ENCODE measurements around the gene SNAI3.

The SNAI3 gene

DNA sequence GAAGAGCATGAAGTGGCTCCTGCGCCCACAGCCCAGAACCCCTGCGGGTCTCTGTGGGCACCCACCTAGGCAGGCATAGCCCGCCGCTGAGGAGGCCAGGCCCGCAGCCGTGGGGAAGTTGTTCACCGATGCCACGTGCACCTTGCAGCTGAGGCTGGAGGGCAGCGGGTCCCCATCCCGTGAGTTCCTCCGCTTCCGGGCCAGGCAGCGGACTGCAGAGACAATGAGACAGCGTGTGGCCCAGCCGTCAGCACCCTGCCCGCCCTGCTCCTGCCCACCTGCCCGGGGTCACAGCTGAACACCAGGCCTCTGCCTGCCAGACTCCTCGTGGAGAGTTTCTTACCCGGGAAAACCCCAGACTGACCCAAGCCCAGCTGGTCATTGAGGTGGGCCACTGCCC lies 28.9 kb downstream of the SNAI3 start:
- Mint-ChIP-seq H3K9me3 (no peaks in the 10 kb centered on the region), H3K27ac (no peak overlapping the region), H3K4me1 (peaks cover 33% of the 10 kb centered on the region), H3K4me3 (no peak overlapping the region), H3K36me3 (peaks cover 72% of the 10 kb centered on the region)
- ATAC-seq (no peak), DNase-seq (ENCODE audit: low spot score in 2 of 2) (no peak)

DNA sequence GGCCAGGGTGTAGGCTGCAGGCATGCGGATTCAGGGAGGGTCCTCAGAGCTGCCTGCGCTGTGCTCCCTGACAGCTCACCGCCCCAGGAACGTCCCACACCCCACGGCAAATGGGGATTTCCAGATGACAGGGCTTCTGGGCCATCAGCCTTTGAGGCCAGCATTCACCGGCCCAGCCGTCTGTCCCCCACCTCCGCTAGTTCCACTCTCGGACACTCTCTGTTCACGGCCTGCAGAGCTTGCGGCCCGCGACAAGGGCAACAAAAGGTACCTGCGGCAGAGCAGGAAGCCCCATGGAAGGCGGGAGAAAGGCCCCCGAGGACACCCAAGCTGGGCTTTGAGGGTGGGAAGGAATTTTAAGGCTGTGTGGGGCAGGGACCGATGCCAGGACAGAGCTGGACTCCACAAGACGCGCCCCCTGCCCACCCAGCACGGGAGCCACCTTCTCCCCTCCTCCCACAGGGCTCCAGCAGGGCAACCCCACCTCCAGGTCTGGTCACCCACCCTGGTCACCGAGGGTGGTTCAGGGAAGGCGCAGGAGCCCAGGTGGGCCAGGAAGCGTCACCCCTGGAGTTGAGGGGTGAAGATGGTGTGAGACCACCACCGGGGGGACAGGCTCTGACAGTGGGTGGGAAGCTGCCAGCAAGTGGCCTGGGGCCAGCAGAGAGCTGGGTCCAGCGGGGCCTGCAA lies 29.9 kb downstream of the SNAI3 start:
- Mint-ChIP-seq H3K27ac (no peak overlapping the region), H3K9me3 (no peaks in the 10 kb centered on the region), H3K36me3 (peaks cover 75% of the 10 kb centered on the region), H3K4me3 (no peak overlapping the region), H3K4me1 (peaks cover 34% of the 10 kb centered on the region)
- no peak for ATAC-seq
- DNase-seq (ENCODE audit: low spot score in 2 of 2): no peak

DNA sequence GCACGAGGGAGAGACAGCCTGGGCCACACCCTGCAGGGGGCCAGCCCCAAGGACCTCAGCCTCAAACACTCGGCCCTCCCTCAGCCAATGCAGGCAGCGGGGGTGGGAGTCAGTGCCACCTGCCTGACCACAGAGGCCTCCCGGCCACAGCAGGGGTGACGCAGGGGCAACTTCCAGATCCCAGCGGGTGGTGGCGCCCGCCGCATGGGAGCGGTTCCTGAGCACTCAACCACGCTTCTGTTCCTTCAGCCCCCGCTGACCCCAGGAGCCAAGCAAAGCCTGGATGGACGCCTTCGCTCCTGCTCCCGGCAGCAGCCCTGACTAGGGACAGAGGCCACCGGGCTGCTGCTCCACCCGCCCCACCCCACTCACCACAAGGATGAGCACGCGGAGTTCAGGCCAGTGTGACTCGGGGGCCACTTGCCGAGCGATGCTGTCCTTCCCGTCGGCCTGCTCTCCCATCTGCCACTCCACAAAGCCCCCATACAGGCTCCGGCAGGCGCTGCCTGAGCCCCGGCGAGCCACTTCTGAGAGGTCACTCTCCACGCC lies 30.5 kb downstream of the SNAI3 start:
- no peaks in the 10 kb centered on the region for H3K9me3 Mint-ChIP-seq
- H3K36me3 Mint-ChIP-seq: peaks cover 75% of the 10 kb centered on the region
- ATAC-seq: no peak

DNA sequence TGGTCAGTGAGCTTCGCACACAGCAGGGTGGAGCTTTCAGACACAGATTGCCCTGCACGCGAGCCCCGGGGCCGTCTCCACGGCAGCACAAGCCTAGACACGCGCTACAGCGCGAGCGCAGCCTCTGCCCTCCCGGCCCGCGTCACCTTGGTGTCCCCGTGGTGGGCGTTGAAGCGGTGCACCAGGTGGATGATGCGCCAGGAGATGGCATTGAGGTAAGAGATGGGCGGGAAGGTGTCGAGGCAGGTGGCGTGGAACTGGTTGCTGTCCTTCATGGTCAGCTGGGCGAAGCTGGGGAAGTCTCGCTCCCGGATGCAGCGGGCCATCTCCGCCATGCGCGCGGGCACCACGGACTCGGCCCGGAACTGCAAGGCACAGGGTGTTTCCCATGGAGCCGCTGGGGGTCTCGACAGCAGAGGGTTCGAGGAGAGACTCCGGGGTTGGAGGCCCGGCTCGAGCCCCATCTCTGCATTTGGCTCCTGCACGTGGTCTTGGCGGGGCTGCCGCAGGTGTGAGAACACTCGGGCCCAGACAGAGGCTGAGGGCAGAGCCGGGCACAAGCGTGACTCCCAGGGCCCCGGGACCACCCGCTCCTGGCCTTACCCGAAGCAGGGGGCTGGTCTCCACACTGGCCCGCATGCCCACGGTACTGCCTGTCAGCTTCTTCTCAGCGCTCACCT lies 31.1 kb downstream of the SNAI3 start:
- Mint-ChIP-seq H3K27ac (peak overlapping the region; percentile 83), H3K4me3 (no peak overlapping the region), H3K4me1 (peaks cover 34% of the 10 kb centered on the region), H3K9me3 (no peaks in the 10 kb centered on the region), H3K36me3 (peaks cover 78% of the 10 kb centered on the region)
- ATAC-seq (no peak), DNase-seq (ENCODE audit: low spot score in 2 of 2) (no peak)

More for the DNA sequence above, 30.5 kb downstream of the SNAI3 start:
- Mint-ChIP-seq H3K4me1 (peaks cover 33% of the 10 kb centered on the region), H3K27ac (no peak overlapping the region), H3K4me3 (no peak overlapping the region)
- DNase-seq (ENCODE audit: low spot score in 2 of 2): no peak

DNA sequence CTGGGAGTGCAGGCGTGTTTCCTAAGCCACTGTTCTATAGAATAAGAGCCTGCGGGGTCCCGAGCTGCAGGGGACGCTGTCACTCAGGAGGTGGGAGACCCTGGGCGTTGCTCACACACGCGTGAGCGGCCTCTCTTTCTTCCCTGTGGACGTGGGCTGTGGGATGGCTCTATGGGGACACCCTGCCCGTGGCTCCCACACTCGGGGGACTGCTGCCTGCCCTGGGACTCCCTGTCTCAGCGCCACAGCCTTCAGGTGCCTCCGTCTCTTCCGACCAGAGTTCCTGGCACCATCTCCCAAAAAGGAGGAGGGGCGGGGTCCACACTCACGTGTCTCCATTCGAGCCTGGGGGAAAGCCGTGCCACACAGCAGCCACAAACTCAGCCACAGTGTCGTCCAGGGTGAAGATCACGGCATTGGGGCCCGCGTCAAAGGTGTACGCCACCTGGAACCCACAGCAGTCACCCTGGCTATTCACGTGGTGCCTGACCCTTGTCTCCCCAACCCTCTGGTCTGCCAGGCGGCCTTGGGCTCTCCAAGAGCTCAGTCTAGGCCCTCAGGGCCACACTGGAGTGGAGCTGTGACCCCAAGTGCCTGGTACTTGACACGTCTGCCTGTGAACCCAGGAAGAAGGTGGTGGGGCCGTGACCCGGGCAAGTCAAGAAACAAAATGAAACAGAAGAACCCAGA lies 31.8 kb downstream of the SNAI3 start:
- Mint-ChIP-seq H3K4me1 (peaks cover 41% of the 10 kb centered on the region), H3K9me3 (no peaks in the 10 kb centered on the region), H3K27ac (peak overlapping the region; percentile 83), H3K36me3 (peaks cover 78% of the 10 kb centered on the region), H3K4me3 (no peak overlapping the region)
- ATAC-seq: no peak
- DNase-seq (ENCODE audit: low spot score in 2 of 2): no peak

DNA sequence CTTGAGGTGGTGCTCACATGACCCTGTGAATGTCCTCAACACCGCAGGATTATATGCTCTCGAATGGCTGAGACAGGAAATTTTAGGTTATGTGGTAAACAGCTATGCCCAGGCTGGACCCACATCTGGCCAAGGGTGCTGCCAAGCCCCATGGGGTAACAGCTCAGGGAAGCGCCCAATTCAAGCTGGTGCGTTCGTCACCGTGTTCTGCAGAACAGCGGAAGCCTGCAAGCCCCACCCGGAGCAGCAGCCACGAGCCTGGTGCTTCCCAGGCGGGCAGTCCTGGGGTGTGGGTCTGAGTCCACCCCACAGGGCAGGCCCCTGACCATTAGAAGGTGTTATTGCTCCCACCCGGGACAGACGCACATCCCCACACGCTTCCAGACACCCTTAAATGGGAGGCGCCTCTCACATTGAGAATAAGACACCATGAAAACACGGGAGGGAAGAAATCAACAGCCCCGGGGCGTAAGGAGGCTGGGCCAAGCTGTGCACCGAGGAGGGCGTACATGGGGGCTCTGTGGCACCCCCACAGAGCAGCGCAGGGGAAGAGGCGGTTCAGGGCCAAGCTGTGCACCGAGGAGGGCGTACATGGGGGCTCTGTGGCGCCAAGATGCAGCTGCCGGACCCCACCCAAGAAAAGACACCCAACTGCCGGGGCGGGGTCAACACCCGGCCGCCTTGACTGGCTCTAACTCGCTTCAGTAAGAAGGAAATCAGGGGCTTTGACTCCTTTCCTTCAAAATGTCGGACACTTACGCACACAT lies 32.5 kb downstream of the SNAI3 start:
- Mint-ChIP-seq H3K9me3 (no peaks in the 10 kb centered on the region), H3K4me3 (no peak overlapping the region), H3K4me1 (peaks cover 43% of the 10 kb centered on the region), H3K36me3 (peaks cover 81% of the 10 kb centered on the region), H3K27ac (peak overlapping the region; percentile 74)
- DNase-seq (ENCODE audit: low spot score in 2 of 2) (no peak), ATAC-seq (no peak)

DNA sequence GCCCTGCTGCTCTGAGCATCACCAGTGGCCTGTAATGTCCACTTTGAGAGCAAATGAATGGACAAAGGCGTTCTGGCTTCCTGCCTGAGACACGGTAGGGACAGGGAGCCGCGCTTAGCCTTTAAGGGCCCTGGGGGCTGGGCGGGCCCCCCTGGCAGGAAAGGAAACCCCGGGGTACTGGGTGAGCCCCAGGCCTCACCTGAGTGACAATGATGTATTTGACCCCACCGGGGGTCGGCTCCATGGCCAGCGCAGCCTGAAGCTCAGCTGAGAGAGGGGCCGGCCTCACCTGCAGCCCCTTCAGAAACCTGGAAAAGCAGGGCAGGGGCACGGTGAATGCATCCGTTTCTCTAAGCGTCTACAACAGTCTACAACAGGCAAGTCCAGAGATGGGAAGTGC lies 33.2 kb downstream of the SNAI3 start:
- DNase-seq (ENCODE audit: low spot score in 2 of 2) (no peak), ATAC-seq (no peak)
- Mint-ChIP-seq H3K27ac (peak overlapping the region; percentile 74), H3K4me3 (no peak overlapping the region), H3K4me1 (peaks cover 41% of the 10 kb centered on the region), H3K9me3 (no peaks in the 10 kb centered on the region), H3K36me3 (peaks cover 81% of the 10 kb centered on the region)

DNA sequence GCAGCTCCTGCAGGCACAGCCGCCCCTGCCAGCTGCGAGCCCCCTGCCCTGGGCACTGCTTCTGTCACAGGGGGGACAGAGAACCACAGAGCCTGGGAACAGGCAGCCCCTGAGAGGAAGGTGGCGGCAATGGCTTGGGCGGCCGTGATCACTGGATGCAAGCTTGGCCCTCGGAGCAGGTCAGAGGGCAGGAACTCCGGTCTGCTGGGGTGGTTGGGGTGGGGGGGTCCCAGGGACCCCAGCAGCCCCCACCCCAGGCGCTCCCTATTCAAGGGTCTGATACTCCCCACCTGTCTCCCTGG lies 33.6 kb downstream of the SNAI3 start:
- Mint-ChIP-seq H3K4me3 (no peak overlapping the region), H3K36me3 (peaks cover 77% of the 10 kb centered on the region), H3K9me3 (no peaks in the 10 kb centered on the region), H3K4me1 (peaks cover 41% of the 10 kb centered on the region), H3K27ac (peak overlapping the region; percentile 74)
- DNase-seq (ENCODE audit: low spot score in 2 of 2) (no peak), ATAC-seq (no peak)

DNA sequence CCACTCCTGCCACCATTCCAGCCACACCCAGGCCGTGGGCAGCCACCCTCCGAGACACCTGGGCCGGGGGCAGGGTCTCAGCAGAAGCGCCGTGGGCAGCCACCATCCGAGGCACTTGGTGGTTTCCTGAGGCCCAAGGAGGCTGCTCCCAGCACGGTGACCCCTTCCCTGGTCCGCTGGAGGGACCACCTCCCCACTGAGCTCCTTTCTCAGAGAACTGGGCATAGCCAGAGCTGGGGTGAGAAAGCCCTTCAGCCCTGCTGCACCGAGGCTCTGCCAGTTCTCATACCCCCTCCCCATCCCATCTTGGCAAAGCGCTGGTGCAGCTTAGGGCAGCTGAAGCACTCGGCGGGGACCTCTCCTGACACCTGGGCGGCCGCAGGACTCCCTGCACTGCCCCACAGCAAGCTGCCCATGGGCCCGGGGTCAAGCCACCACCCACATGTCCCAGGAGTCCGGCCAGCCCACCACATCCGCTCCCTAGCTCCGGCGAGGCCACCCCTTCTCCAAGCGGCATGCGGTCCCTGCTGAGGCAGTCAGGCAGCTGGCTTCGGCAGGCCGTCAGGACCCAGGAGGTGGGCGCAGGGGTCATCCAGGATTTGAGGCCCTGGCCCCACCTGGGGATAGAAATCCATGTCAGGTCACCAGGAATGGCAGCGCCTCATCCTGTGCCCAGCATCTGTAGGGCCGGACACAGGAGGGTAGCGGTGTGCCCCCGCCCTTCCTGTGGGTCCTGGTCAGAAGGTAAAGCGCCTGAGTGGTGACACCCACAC lies 34.1 kb downstream of the SNAI3 start:
- Mint-ChIP-seq H3K9me3 (no peaks in the 10 kb centered on the region), H3K4me1 (peaks cover 41% of the 10 kb centered on the region)

DNA sequence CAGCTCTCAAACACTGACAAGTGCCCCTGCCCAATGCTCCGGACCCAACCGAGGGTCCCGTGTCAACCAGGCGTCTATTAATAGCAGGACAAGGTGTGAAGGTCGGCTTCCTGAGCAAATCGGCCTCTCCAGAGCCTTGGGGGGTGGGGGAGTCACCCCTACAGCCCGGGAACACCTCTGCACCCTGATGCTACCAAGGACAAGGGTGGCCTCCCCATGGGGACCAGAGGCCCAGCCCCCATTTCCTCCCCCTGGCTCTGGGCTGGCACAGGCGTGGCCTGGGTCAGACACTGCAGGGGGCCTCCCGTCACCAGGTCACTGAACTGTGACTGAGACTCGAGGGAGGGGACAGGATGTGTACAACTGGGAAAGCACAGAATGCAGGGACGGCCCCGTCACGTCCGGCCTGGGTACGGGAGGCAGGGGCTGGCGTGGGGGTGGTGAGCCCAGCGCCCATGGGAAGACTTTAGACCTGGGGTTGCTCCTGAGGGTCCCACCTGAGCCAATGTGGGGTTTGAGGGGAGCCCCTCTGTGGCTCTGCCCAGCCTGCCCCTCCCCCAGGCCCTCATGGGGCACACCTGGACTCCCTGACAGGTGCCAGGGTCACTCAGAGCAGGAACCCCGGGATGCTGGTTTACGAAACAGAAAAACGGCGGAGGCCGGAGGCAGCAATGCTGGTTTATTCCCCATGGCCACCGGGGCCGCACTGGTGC lies 34.9 kb downstream of the SNAI3 start:
- peak; percentile 68 to 93 for DNase-seq (ENCODE audit: low spot score in 2 of 2)

More for the DNA sequence above, 34.1 kb downstream of the SNAI3 start:
- Mint-ChIP-seq H3K27ac (peak overlapping the region; percentile 95), H3K4me3 (peak overlapping the region; percentile 84), H3K36me3 (peaks cover 73% of the 10 kb centered on the region)
- DNase-seq (ENCODE audit: low spot score in 2 of 2): no peak
- no peak for ATAC-seq

DNA sequence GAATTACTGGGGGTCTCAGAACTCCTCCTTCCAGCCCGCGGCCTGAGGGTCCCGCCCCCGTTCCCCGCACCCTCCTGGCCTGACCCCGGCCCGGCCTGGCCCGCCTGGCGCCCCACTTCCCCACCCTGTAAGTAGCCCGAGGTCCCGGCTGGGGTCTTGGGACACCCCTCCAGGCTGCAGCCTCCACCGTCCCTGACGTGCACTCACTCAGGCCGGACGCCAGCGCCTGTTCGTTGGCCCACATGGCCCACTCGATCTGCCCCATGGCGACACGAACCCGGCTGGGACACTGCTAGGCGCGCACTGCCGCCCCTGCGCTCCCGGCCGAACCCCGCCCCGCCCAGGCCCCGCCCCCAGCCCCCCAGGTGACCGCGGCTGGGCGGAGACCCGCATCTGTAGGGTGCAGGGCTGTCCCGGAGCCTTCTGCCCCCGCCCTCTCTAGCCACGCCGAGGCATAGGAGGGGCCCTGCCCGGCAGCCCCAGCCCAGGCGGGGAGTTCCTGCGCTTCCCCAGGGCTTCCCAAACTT lies 35.5 kb downstream of the SNAI3 start, which contains the start of gene CYBA:
Gene CYBA (minus strand): TSS at position 305 of the 527 bp plus-strand sequence. CDS start 40 bp downstream, at position 265.
- Mint-ChIP-seq H3K9me3 (no peaks in the 10 kb centered on the region), H3K4me1 (peaks cover 41% of the 10 kb centered on the region), H3K27ac (peak within 1 kb of the TSS; percentile 95), H3K4me3 (peak within 1 kb of the TSS; percentile 84), H3K36me3 (peaks cover 73% of the 10 kb centered on the region)
- ATAC-seq (peak; percentile 91), DNase-seq (ENCODE audit: low spot score in 2 of 2) (peak in 1 of 2 donors; percentile 83)

More for the DNA sequence above, 34.9 kb downstream of the SNAI3 start:
- Mint-ChIP-seq H3K9me3 (no peaks in the 10 kb centered on the region), H3K36me3 (peaks cover 73% of the 10 kb centered on the region), H3K27ac (peak overlapping the region; percentile 95), H3K4me3 (peak overlapping the region; percentile 84), H3K4me1 (peaks cover 41% of the 10 kb centered on the region)
- peak; percentile 92 for ATAC-seq

DNA sequence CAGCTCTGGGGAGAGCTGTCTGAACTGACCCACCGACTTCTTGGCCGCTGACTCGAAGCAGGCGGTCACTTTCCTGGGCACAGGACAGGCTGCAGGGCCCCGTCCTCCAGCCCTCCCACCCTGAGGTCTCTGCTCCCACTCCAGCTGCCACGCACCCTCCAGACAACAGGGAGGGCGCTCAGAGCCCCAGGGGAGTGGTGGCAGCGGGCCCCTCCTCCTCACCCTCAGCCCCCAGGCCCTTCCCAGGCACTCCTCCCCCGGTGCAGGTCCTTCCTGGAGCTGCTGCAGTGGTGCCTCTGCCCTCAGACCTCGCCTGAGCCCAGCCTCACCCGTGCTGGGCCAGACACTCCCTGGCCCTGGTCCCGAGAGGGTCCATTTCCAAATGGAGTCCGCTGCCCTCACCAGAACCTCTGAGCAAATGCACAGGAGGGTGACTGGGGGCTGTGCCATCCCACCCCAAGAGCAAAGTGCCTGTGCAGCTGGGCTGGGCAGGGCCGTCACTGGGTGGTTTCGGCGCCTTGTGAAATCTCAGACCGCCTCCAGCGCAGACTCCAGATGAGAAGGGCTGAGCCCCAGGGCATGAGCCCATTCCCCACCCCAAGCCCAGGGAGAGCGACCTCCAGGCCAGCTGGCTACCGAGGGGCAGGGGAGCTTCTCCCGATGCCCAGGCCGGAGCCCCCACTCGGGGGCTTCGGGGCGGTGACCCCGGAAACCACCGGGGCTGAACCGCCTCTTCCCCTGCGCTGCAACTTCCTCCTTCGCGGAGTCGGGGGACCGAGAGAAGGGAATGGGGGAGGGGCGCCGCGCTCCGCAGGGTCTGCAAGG lies 36.2 kb downstream of the SNAI3 start:
- peak overlapping the region; percentile 95 for H3K27ac Mint-ChIP-seq
- H3K4me3 Mint-ChIP-seq: peak overlapping the region; percentile 84
- no peaks in the 10 kb centered on the region for H3K9me3 Mint-ChIP-seq
- ATAC-seq (no peak), DNase-seq (ENCODE audit: low spot score in 2 of 2) (peak in 1 of 2 donors; percentile 79)
- peaks cover 44% of the 10 kb centered on the region for H3K4me1 Mint-ChIP-seq
- H3K36me3 Mint-ChIP-seq: peaks cover 76% of the 10 kb centered on the region
